22Rv1 (cell line): ENCODE results near the gene ZC3H10.

Experiments used
- CTCF ChIP-seq: fragments of 450-650 bp; IDR thresholded peaks from 2 replicates; pipeline ENCODE4 v1.5.1; 2017; ENCODE audit warnings: mild to moderate bottlenecking
- ZFX ChIP-seq: fragments of 450-650 bp; IDR thresholded peaks from 2 replicates; pipeline ENCODE4 v1.6.1; 2017; ENCODE audit warnings: antibody characterized with exemption, borderline replicate concordance

GRCh38 chr12:56162468-56163290, 44.6 kb downstream of the ZC3H10 start:
- TF ChIP-seq CTCF (no peak), ZFX (no peak)
